B cell (primary cell): ENCODE results near the gene SRPRB. TPM values are rescaled to one million over a fixed set of nuclear protein-coding genes. Genes with fewer than 3 reads are reported as not detected.

Experiments
- ATAC-seq: fragments of 200-7000 bp; cut with Tn5 transposase; one replicate; pipeline ENCODE4 v1.10.0; 2021; ENCODE audit warnings: low read depth, mild to moderate bottlenecking, moderate number of reproducible peaks, moderate library complexity
- CTCF ChIA-PET: fragments of 350-600 bp; sonication (Branson Sonifier 250); formaldehyde crosslinking; loops from one replicate; lab custom pipeline; 2021; ENCODE audit warnings: antibody characterized with exemption, inconsistent platforms; lab: Charles Lee
- POLR2A ChIA-PET: fragments of 350-600 bp; sonication (Branson Sonifier 250); formaldehyde crosslinking; loops from one replicate; lab custom pipeline; 2021; ENCODE audit warnings: antibody characterized with exemption; lab: Charles Lee
- DNase-seq: peaks from one replicate; pipeline ENCODE4 v3.0.0; 2013
- H2AFZ ChIP-seq: 2 replicates; pipeline ENCODE4 v1.6.1; 2012; ENCODE audit warnings: mild to moderate bottlenecking, low read depth, low read length; ENCODE audit not compliant: insufficient read depth, poor library complexity, severe bottlenecking
- H3K27ac ChIP-seq, 2 donors: 1 replicate in 1 of 2; 2 replicates in 1 of 2; pipeline ENCODE4 v1.5.1; 2012 to 2013; ENCODE audit warnings: low read length in 2 of 2, mild to moderate bottlenecking in 2 of 2, moderate library complexity in 1 of 2
- H3K27me3 ChIP-seq, 4 experiments: fragments of 200-600 bp in 1 of 4; sonication (generic) in 1 of 4; replicated peaks in 1 of 4; 1 replicate in 2 of 4; 2 replicates in 2 of 4; pipeline versions ENCODE4 v1.6.1 to v1.7.0; 2013 to 2016; ENCODE audit warnings: low read length in 3 of 4, mild to moderate bottlenecking in 2 of 4, mixed read lengths in 1 of 4, moderate library complexity in 1 of 4; ENCODE audit not compliant: insufficient read depth in 4 of 4, control insufficient read depth in 3 of 4; ENCODE audit errors: control extremely low read depth in 1 of 4
- H3K36me3 ChIP-seq, 2 experiments: replicated peaks in 1 of 2; 1 replicate in 1 of 2; 2 replicates in 1 of 2; pipeline versions ENCODE4 v1.6.1 to v1.7.1; 2013; ENCODE audit warnings: low read length in 1 of 2; ENCODE audit not compliant: insufficient read depth in 2 of 2, control insufficient read depth in 1 of 2; ENCODE audit errors: control extremely low read depth in 1 of 2, extremely low read depth in 1 of 2
- H3K4me1 ChIP-seq, 2 donors: fragments of 200-600 bp in 1 of 2; sonication (generic) in 1 of 2; 1 replicate in 1 of 2; 2 replicates in 1 of 2; pipeline versions ENCODE4 v1.5.1 to v1.6.1; 2013 to 2017; ENCODE audit warnings: low read length in 2 of 2; ENCODE audit not compliant: control insufficient read depth in 2 of 2, insufficient read depth in 2 of 2
- H3K4me2 ChIP-seq: replicated peaks from 2 replicates; pipeline ENCODE3; 2012; ENCODE audit warnings: mild to moderate bottlenecking, low read depth, low read length; ENCODE audit not compliant: poor library complexity, severe bottlenecking
- H3K4me3 ChIP-seq, 5 experiments: fragments of 200-600 bp in 1 of 5; sonication (generic) in 1 of 5; 1 replicate in 3 of 5; 2 replicates in 2 of 5; pipeline versions ENCODE4 v1.5.1 to v1.7.0; 2011 to 2016; ENCODE audit warnings: low read length in 4 of 5, mild to moderate bottlenecking in 4 of 5, low read depth in 2 of 5, control low read depth in 1 of 5, moderate library complexity in 1 of 5; ENCODE audit not compliant: insufficient read depth in 1 of 5; ENCODE audit errors: control extremely low read depth in 1 of 5, extremely low read depth in 1 of 5
- H3K79me2 ChIP-seq: fragments of 200-600 bp; sonication (generic); one replicate; pipeline ENCODE4 v1.6.0; 2016; ENCODE audit warnings: low read length; ENCODE audit not compliant: control insufficient read depth, insufficient read depth
- H3K9ac ChIP-seq: fragments of 200-600 bp; sonication (generic); 2 replicates; pipeline ENCODE4 v1.6.1; 2017; ENCODE audit warnings: mild to moderate bottlenecking, low read length, moderate library complexity
- H3K9me3 ChIP-seq, 3 donors: one replicate each; pipeline versions ENCODE4 v1.6.1 to v1.7.1; 2013; ENCODE audit warnings: low read length in 2 of 3; ENCODE audit not compliant: control insufficient read depth in 2 of 3, insufficient read depth in 1 of 3; ENCODE audit errors: control extremely low read depth in 1 of 3
- H4K20me1 ChIP-seq: 2 replicates; pipeline ENCODE4 v1.6.0; 2012; ENCODE audit warnings: mild to moderate bottlenecking, low read length; ENCODE audit not compliant: insufficient read depth, control insufficient read depth, poor library complexity, severe bottlenecking
- H3K27ac Mint-ChIP-seq: one replicate; pipeline ENCODE4 v1.8.0; 2021; ENCODE audit warnings: mixed read lengths
- H3K27me3 Mint-ChIP-seq: one replicate; pipeline ENCODE4 v1.8.0; 2021; ENCODE audit warnings: mixed read lengths
- H3K4me1 Mint-ChIP-seq: one replicate; pipeline ENCODE4 v1.8.0; 2021; ENCODE audit warnings: mixed read lengths
- H3K4me3 Mint-ChIP-seq: one replicate; pipeline ENCODE4 v1.8.0; 2021; ENCODE audit warnings: mixed read lengths
- H3K9me3 Mint-ChIP-seq: one replicate; pipeline ENCODE4 v1.8.0; 2022; ENCODE audit warnings: mixed read lengths; ENCODE audit not compliant: insufficient read depth
- CTCF ChIP-seq: fragments of 200-600 bp; IDR thresholded peaks from one replicate; pipeline ENCODE4 v1.8.0; 2022; ENCODE audit warnings: antibody characterized with exemption, mild to moderate bottlenecking
- EZH2 ChIP-seq: IDR thresholded peaks from 2 replicates; pipeline ENCODE4 v1.6.1; 2012; ENCODE audit warnings: borderline replicate concordance, low read depth, mild to moderate bottlenecking, moderate library complexity, low read length; ENCODE audit not compliant: insufficient read depth, poor library complexity, severe bottlenecking
- WGBS: methylation state at CpG from one replicate; pipeline ENCODE4 v1.1.5; 2013; ENCODE audit warnings: missing lambda C conversion rate; ENCODE audit not compliant: insufficient coverage; 5-methylcytosine and 5-hydroxymethylcytosine counted together
- intact Hi-C: fragments of 100-400 bp; cut with micrococcal nuclease; formaldehyde crosslinking; loops from one replicate; pipeline ENCODE4 v1.10.0; 2022
- polyA plus RNA-seq: library from polyadenylated mRNA; depleted of rRNA; stranded (reverse); fragments of >200 nt; gene quantifications from 2 replicates; pipeline ENCODE4 v1.2.3, GENCODE V29; 2012
- total RNA-seq, 2 donors: library from RNA; stranded (reverse); fragments of 120-200 nt in 1 of 2; gene quantifications; 1 replicate in 1 of 2; 2 replicates in 1 of 2; pipeline versions ENCODE4 v1.2.3 to v1.2.4, GENCODE V29; 2013 to 2022

The SRPRB gene
- total and polyA plus RNA-seq, 2 donors (not counting 1 experiment from before 2014, with no cell fraction given), result 10.1 to 28.8 TPM

GRCh38 chr3:133868758-133869475, 63.3 kb downstream of the SRPRB start:
- Histone ChIP-seq H3K36me3 (no peaks in the 10 kb centered on the region), H3K9me3 (peaks cover 0 to 5% (median 0%) of the 10 kb centered on the region in 3 donors), H3K4me3 (no peak overlapping the region), H2AFZ (no peak overlapping the region), H3K4me1 (no peaks in the 10 kb centered on the region), H3K9ac (no peak overlapping the region), H3K79me2 (no peaks in the 10 kb centered on the region), H3K4me2 (no peak overlapping the region), H4K20me1 (no peaks in the 10 kb centered on the region), H3K27me3 (no peaks in the 10 kb centered on the region), H3K27ac (no peak overlapping the region)
- intact Hi-C loops, result no loop called here
- POLR2A ChIA-PET, result no interaction called here
- ATAC-seq, result no peak
- TF ChIP-seq EZH2 (no peak), CTCF (no peak)
- WGBS, result 87% methylated on average over 6 of the region's 7 CpGs
- peaks cover 26% of the 10 kb centered on the region for H3K27me3 Mint-ChIP-seq
- H3K27ac Mint-ChIP-seq, result no peak overlapping the region
- H3K4me1 Mint-ChIP-seq, result no peaks in the 10 kb centered on the region
- no peak overlapping the region for H3K4me3 Mint-ChIP-seq
- no peak for DNase-seq
- H3K9me3 Mint-ChIP-seq, result no peaks in the 10 kb centered on the region
- CTCF ChIA-PET, result no interaction called here

- intact Hi-C loops, result no loop called here
- Mint-ChIP-seq H3K4me3 (no peak overlapping the region), H3K4me1 (no peaks in the 10 kb centered on the region), H3K27ac (no peak overlapping the region), H3K27me3 (peaks cover 30% of the 10 kb centered on the region), H3K9me3 (no peaks in the 10 kb centered on the region)
- ATAC-seq, result no peak
- Histone ChIP-seq H3K9me3 (peaks cover 0 to 5% (median 0%) of the 10 kb centered on the region in 3 donors), H3K79me2 (no peaks in the 10 kb centered on the region), H4K20me1 (no peaks in the 10 kb centered on the region), H3K27me3 (no peaks in the 10 kb centered on the region), H3K4me1 (no peaks in the 10 kb centered on the region), H3K4me3 (no peak overlapping the region), H3K4me2 (no peak overlapping the region), H3K9ac (no peak overlapping the region), H3K36me3 (no peaks in the 10 kb centered on the region), H2AFZ (no peak overlapping the region), H3K27ac (no peak overlapping the region)
- POLR2A ChIA-PET, result no interaction called here
- CTCF ChIA-PET, result no interaction called here
- DNase-seq, result no peak
- WGBS, result 96% methylated on average over 4 of the region's 6 CpGs
- TF ChIP-seq CTCF (no peak), EZH2 (no peak)
Measured at GRCh38 chr3:133869586-133869985, 64.0 kb downstream of the SRPRB start.
